Measurements from ENCODE around the gene RBPMS2. TPM values are rescaled to one million over a fixed set of nuclear protein-coding genes. Genes with fewer than 3 reads are reported as not detected.

Gene RBPMS2
- total and polyA plus RNA-seq, 4 donors: 0.42 to 7.9 (median 2.4) TPM

- Histone ChIP-seq H3K9me3 (ENCODE audit: control insufficient read depth in 4 of 4, low read length in 3 of 4) (no peaks in the 10 kb centered on the region), H3K27ac (ENCODE audit: low read depth in 1 of 2, low read length in 2 of 2) (no peak overlapping the region), H3K36me3 (ENCODE audit: control insufficient read depth in 4 of 4, insufficient read depth in 3 of 4, low read depth in 1 of 4, low read length in 3 of 4) (peaks cover 0 to 3% (median under 1%) of the 10 kb centered on the region in 4 donors), H3K4me1 (ENCODE audit: control insufficient read depth in 4 of 4, insufficient read depth in 4 of 4, low read length in 3 of 4) (no peaks in the 10 kb centered on the region), H3K4me3 (ENCODE audit: low read depth in 1 of 3, low read length in 3 of 3) (no peak overlapping the region), H3K27me3 (ENCODE audit: control insufficient read depth in 4 of 4, insufficient read depth in 4 of 4, low read length in 3 of 4) (no peaks in the 10 kb centered on the region), H3K9ac (ENCODE audit: low read depth in 1 of 2, low read length in 2 of 2) (no peak overlapping the region)
- 90% methylated on average over 5 of the region's 5 CpGs for WGBS
- no peak for DNase-seq (ENCODE audit: low spot score)
- no peak for TF ChIP-seq FOXA2 (IDR thresholded peaks at IDR 0.05)
- TF ChIP-seq NR2F2 (IDR thresholded peaks at IDR 0.05): no peak
- TF ChIP-seq ATF3 (IDR thresholded peaks at IDR 0.05): no peak
- TF ChIP-seq REST (IDR thresholded peaks at IDR 0.05): no peak
- TF ChIP-seq RAD21 (IDR thresholded peaks at IDR 0.05): no peak
- TF ChIP-seq CTCF (IDR thresholded peaks at IDR 0.05; ENCODE audit: low read depth, low read length, missing input control): no peak
- no peak for TF ChIP-seq ZBTB33 (IDR thresholded peaks at IDR 0.05)
- TF ChIP-seq SP1 (IDR thresholded peaks at IDR 0.05): no peak
- TF ChIP-seq HNF4G (IDR thresholded peaks at IDR 0.05): no peak
- TF ChIP-seq FOXA1 (IDR thresholded peaks at IDR 0.05): no peak
- no peak for TF ChIP-seq TAF1 (conservative IDR thresholded peaks at IDR 0.05)
- no peak for TF ChIP-seq JUND (IDR thresholded peaks at IDR 0.05)
- no peak for TF ChIP-seq MAX (IDR thresholded peaks at IDR 0.05)
- TF ChIP-seq YY1 (IDR thresholded peaks at IDR 0.05): no peak
Observed at GRCh38 chr15:64746356-64746755, 29.0 kb downstream of the RBPMS2 start.

- no peak overlapping the region for H3K9ac ChIP-seq (ENCODE audit: low read depth in 1 of 2, low read length in 2 of 2)
- no peaks in the 10 kb centered on the region for H3K27me3 ChIP-seq (ENCODE audit: control insufficient read depth in 4 of 4, insufficient read depth in 4 of 4, low read length in 3 of 4)
- no peaks in the 10 kb centered on the region for H3K4me1 ChIP-seq (ENCODE audit: control insufficient read depth in 4 of 4, insufficient read depth in 4 of 4, low read length in 3 of 4)
- no peak overlapping the region for H3K27ac ChIP-seq (ENCODE audit: low read depth in 1 of 2, low read length in 2 of 2)
- H3K36me3 ChIP-seq (ENCODE audit: control insufficient read depth in 4 of 4, insufficient read depth in 3 of 4, low read depth in 1 of 4, low read length in 3 of 4): peaks cover 0 to 3% (median under 1%) of the 10 kb centered on the region in 4 donors
- 93% methylated on average over 11 of the region's 11 CpGs for WGBS
- H3K4me3 ChIP-seq (ENCODE audit: low read depth in 1 of 3, low read length in 3 of 3): no peak overlapping the region
- no peak for DNase-seq (ENCODE audit: low spot score)
- H3K9me3 ChIP-seq (ENCODE audit: control insufficient read depth in 4 of 4, low read length in 3 of 4): no peaks in the 10 kb centered on the region
- TF ChIP-seq FOXA2 (IDR thresholded peaks at IDR 0.05) (no peak), GABPA (IDR thresholded peaks at IDR 0.05 in 1 of 2, conservative IDR thresholded peaks at IDR 0.05 in 1 of 2) (no peak), MAX (IDR thresholded peaks at IDR 0.05) (no peak), TAF1 (conservative IDR thresholded peaks at IDR 0.05) (no peak), NR2F2 (IDR thresholded peaks at IDR 0.05) (no peak), EGR1 (IDR thresholded peaks at IDR 0.05; ENCODE audit: low read depth in 2 of 2) (no peak), REST (IDR thresholded peaks at IDR 0.05) (no peak), YY1 (IDR thresholded peaks at IDR 0.05) (no peak), HNF4A (conservative IDR thresholded peaks at IDR 0.05) (no peak), RAD21 (IDR thresholded peaks at IDR 0.05) (no peak), RXRA (IDR thresholded peaks at IDR 0.05) (no peak), HNF4G (IDR thresholded peaks at IDR 0.05) (no peak), SP1 (IDR thresholded peaks at IDR 0.05) (no peak), FOXA1 (IDR thresholded peaks at IDR 0.05) (no peak), ZBTB33 (IDR thresholded peaks at IDR 0.05) (no peak)
Observed at GRCh38 chr15:64743691-64744090, 31.7 kb downstream of the RBPMS2 start.

Data from liver (tissue), 9 donors.